HG03159 (cell line): ENCODE data around the gene TMC7.

ENCODE experiments used
- ATAC-seq: cut with Tn5 transposase; IDR thresholded peaks from one replicate; pipeline ENCODE4 v1.9.1; 2021; ENCODE audit warnings: mild to moderate bottlenecking, moderate library complexity; ENCODE audit not compliant: unreplicated experiment

The TMC7 gene

DNA sequence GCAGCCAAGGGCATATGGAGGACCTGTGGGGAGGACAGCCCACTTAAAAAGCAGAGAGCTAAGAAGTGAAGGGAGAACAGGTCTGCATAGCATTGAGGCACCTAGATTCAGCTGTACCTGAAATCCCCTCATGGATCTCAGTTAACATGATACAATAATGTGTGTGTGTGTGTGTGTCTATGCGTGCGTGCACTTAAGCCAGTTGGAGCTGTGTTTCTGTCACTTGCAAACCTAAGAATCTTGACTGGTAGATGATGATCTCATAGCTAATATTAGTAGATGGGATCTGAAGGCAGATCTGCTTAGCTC is 128.3 kb downstream of the TMC7 start:
- no peak for ATAC-seq
